GM20431 (cell line): ENCODE measurements around the gene MEI4.
"Not testable (repeated sequence)": the region's sequence is repeated elsewhere in the genome, so short reads cannot be mapped to it uniquely, and the experiment has no call there.

Source experiments
- in situ Hi-C: fragments of 300-500 bp; cut with MseI, MboI; formaldehyde crosslinking; loops from one replicate; pipeline ENCODE4 v1.15.0; 2020; ENCODE audit warnings: low sequenced_read_pairs; ENCODE audit not compliant: unreplicated experiment

MEI4 gene, protein sequence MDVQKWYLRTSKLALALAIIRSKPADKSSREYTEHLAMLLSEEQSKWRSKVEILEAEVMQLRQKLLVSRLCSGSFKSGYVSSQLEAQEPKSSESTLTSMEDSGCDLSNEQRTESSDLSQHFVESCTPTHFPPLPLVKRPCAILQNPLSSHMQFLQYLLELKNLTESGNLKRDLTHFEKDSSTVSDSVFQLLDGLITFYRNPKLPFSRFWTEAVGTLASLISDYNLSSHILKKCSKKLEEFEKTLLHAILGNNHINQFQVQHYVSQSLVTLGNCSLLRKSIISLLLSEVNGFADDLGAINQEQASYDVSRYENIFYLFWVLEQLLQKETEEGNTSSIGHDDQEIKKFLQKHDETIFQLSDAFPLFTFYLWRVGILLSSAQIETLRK

DNA sequence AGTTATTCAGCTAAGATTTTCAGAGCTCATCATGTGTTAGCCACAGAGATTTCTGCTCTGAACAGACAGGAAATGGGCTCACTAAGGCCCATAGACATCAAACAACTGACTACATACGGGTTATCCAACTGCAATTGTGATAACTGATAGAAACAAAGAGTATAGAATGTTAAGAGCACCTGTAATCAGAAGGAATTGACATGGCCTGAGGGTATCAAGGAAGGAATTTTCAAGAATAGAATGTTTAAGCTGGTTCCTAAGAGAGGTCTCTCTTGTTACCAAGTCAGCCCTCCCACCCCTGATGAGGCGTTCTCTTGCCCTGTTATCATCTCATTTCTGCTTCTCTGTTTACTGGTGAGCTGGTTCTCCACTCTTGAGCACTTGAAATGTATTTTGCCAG, at the start of gene MEI4:
MEI4 (plus strand) TSS at position 301 of the 400 bp plus-strand sequence. CDS start 37,633 bp downstream, outside the sequence.
- in situ Hi-C loops, result no loop called here

DNA sequence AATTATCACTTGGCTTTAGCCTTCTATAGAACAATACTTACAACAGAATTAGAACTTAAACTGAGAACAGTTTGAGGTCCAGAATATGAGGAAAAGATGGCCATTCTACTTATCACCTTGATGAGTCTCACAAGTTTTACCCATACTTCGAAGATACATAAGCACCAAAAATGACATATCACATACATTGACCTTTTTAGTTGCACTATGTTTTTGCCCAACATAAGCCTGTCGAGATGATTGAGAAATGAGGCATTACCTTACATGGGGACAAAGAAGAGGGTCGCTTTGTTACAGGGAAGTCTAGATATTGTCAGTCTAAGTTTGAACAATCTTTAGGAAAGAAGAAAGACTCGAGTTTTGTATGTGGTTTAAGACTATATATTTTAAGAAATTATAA, 48.4 kb upstream of the MEI4 start:
- in situ Hi-C loops, result no loop called here

DNA sequence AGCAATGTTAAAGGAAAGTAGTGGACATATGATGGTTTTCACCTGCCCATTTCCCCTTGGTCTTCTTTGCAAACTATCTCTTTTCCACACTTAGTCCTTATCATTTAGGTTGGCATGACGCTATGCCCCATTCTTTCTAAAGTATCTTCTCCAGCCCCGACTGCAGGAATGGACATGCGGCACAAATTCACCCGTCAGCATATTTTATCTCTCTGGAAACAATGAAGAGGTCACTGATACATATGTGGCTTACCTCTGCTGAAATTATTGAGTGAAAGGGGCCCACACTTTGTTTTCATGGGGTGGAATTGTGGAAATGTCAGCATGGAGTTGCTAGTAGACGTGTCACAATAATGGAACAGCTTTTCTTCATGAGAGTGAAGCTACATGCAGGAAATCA, 45.8 kb upstream of the MEI4 start:
- in situ Hi-C loops, result no loop called here

DNA sequence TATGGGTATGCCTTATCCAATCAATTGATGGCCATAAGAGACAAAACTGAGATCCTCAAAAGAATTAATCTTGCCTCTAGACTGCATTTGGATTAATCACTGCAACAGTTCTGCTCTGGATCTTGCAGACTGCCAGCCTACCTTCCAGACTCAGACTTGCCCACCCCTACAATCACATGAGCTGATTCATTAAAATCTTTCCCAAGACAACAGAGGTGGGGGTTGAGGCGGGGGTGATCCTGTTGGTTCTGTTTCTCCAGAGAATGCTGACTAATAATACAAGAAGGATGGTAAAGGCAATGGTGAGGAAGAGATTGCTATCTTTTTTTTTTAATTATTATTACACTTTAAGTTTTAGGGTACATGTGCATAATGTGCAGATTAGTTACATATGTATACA, 43.7 kb upstream of the MEI4 start:
- in situ Hi-C loops, result no loop called here

GRCh38 chr6:77619114-77619513, 33.7 kb upstream of the MEI4 start:
- in situ Hi-C loops, result no loop called here

- in situ Hi-C loops, result no loop called here
Measured at GRCh38 chr6:77620278-77620882, 32.5 kb upstream of the MEI4 start.

DNA sequence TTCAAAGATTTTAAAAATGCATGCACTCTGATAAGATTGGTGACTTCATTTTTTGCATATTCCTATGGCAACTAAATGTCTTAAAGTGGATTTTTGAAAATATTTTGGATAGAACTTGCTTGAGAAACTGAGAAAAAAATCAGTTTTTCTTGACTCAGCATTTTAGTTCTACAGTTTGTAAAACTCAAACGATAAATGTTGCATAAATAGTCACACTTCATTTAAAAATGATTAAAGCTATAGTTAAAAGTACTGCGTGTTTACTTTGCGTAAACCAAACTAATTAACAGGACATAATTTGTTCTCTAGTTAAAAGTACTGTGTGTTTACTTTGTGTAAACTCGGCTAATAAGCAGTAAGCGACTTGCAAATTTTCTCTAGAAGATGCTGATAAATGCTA, 28.3 kb upstream of the MEI4 start:
- in situ Hi-C loops, result no loop called here

- in situ Hi-C loops, result no loop called here
Measured at GRCh38 chr6:77626426-77626825, 26.4 kb upstream of the MEI4 start.

DNA sequence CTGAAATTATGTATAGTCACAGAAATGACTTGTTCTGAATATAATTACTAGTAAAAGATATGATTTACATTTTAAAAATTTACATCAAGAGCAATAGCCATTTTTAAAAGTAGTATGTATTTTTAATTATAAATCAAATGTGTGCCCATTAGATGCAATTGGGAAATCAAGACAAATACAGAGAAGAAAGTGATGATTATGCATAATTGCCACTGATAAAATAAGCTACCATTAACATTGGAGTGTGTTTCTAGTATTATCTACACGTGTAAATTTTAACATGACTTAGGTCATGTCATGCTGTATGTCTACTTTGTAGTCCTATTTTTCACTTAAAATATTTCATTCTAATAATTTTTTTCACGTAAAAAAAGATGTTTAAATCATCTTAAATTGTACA, 22.8 kb upstream of the MEI4 start:
- in situ Hi-C loops, result no loop called here

- in situ Hi-C loops, result no loop called here
Measured at GRCh38 chr6:77633471-77633870, 19.4 kb upstream of the MEI4 start.

DNA sequence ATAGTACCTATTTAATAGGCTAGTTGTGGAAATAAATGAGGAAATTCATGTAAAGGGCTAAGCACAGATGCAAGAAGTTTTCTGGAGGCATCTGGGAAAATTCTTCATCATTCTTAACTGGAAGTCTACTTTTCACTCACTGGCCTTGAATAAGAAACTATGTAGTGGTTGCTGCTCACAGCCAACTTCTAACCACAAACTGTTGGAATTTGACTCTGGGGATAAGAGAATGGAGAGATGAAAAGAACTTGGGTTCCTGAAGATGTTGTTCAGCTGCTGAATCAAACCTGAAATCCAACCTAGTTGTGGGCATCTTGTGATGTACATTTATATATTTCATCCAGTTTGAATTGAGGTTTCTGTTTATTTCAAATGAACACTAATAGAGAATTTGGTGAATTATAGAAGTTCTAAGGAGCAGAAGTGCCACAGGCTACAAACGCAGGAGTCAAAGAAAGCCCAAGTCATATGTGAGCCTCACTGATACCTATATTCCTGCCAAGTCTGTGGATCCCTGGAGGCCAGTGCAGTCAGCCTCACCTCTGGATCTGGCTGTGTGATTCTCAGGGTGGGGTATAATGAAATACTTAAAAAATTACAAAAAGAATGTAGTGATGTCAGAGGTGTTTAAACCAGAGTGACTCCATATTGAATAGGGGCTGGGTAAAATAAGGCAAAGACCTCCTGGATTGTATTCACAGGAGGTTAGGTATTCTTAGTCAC, 18.7 kb upstream of the MEI4 start:
- in situ Hi-C loops, result no loop called here

DNA sequence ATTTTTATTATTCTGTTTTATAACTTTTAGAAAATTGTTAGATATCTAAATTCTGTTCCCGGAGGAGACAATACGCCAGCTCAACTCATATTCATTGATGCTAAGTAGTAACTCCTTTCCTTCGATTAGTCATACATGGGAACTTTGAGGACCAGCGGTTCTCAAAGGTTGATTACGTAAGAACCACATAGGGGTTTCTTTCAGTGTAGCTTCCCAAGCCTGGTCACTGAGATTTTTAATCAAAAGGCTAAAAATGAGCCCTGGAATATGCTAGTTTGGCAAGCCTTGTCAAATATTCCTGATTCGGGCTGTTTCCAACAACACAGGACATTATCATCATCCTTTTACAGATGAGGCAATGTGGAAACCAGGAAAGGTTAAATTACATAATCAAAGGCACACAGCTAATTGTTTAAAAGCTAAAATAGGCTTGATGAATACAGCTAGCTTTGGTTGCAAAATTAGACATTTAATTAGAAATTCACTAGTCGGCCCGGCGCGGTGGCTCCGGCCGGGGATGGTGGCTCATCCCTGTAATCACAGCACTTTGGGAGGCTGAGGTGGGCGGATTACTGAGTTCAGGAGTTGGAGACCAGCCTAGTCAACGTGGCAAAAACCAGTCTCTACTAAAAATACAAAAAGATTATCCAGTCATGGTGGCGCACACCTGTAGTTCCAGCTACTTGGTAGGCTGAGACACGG, 14.6 kb upstream of the MEI4 start:
- in situ Hi-C loops, result no loop called here

DNA sequence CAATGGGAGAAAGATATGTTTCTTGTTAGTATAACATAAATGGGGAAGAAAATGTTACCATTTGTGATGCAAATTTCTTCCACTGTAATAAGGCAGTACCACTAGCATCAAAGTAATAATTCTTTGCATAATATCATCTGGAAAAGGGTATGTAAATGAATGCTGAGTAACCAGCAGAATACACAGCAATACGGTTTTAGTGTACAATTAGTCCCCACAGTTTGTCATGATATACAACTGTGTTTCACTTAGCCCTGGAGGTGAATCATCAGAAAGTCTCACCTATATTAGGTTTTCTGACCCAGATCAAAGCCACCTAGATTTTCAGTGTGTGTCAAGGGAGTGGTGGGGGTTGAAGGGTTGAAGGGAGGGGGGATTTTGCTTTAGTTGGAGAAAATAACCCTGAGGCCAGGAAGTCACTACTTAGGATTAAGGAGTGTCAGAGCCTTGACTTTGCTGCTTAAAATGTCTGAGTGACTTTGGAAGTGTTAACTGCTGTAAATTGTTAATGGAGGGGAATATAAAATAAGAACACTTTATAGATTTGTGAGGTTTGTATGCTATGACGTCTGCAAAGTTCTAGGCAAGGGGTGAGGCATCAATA, 8.6 kb upstream of the MEI4 start:
- in situ Hi-C loops, result no loop called here

- in situ Hi-C loops, result no loop called here
Measured at GRCh38 chr6:77650098-77650663, 2.7 kb upstream of the MEI4 start.

- in situ Hi-C loops, result no loop called here
Measured at GRCh38 chr6:77653816-77654215, 977 bp downstream of the MEI4 start.

- in situ Hi-C loops, result not testable (repeated sequence)
Measured at GRCh38 chr6:77655035-77655434, 2.2 kb downstream of the MEI4 start.

DNA sequence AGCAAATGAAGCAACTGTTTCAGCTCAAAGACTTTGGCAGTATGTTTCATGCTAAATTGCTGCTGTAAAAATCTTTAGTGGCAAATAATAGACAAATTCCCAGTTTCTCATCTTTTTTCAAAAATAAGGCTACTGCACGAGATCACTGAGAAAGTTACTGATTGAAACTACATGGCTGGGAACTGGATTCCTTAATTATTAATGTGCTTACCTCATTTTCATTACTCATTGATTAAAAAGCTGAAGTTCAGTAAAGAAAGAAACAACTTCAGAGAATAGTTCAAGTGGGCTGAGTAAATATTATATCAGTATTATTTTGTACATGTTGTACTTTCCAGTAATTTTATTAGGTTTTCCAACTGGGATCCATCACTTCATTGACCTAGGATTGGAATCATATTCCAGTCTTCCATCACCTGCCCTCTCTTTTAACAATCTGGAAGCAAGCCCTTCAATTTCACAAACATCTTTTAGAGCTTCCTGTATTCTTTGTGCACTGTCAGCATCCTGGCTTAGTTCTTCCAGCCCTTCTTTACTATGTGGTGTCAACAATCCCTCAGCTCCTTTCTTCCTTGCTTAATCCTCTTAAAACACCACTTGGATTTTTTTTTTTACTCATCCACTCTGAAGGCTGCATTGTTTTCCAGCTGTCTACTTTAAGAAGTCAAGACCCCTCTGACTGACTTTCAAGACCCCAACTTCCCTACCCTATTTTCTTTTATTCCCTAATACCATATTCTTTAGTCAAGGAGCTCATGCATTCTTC, 4.3 kb downstream of the MEI4 start:
- in situ Hi-C loops, result no loop called here

DNA sequence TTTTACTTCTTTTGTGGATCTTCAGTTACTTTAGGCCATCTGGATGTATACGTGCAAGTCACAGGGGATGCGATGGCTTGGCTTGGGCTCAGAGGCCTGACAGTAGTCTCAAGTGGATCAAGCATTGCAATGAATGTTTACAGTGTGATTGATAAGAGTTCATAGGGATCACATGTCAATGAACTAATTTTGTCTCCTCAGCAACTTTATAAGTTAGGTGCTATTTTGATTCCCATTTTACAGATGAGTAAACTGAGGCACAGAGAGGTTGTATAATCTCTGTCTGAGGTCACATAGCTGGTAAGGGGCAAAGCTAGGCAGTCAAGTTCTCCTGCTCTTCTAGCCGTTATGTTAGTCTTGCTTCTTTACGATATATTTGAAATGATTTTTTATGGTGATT, 13.5 kb downstream of the MEI4 start:
- in situ Hi-C loops, result no loop called here

DNA sequence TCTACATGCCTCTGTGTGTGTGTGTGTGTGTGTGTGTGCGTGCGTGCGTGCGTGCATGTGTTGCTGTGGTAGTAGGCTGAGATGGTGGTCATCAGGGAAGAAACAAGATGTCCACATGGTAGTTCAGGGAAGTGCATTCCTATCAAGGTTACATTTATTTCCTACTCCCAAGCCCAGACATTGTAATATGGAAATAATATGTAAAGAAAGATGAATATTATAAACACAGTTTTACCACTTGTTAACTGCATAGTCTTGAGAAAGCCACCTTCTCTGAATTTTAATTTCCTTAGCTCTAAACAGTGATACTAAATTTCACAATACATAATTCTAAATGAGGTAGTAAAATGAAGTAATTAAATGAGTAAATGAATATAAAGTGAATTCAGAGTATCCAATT, 14.0 kb downstream of the MEI4 start:
- in situ Hi-C loops, result no loop called here
